ENCODE data around the gene MTMR11. TPM values are rescaled to one million over a fixed set of nuclear protein-coding genes. Genes with fewer than 3 reads are reported as not detected.

MTMR11 gene
- total and polyA plus RNA-seq, 10 of the 15 experiments (the other 5 are each of a cell fraction or from before 2014, with no cell fraction given): 0.35 to 1.1 (median 0.73) TPM

DNA sequence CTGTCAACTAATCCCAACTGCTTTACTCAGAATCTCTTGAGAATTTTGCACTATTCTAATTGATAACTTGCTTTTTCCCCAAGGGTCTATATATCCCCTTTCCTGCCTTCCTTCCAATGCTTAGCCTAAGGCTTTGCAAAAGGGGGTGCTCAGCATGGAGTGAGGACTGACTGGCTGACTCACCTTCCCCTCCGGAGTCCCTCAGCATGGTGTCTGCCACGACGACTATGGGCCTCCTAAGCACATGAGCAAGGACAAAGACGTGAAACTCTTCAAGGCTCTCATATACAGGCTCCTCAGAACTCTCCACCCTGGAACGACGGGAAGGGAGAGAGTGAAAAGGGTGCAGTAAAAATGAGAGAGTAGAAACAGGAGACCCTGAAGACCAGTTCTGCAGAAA, 13.2 kb upstream of the MTMR11 start:
- H3K4me3 ChIP-seq: no peak overlapping the region
- ATAC-seq: no peak
- no peaks in the 10 kb centered on the region for H3K79me2 ChIP-seq (ENCODE audit: control insufficient read depth, insufficient read depth, low read length)
- TF ChIP-seq NR2F1 (conservative IDR thresholded peaks at IDR 0.05): no peak
- no peak for TF ChIP-seq RBBP5 (conservative IDR thresholded peaks at IDR 0.05)
- no peak for TF ChIP-seq TCF7 (IDR thresholded peaks at IDR 0.05; ENCODE audit: borderline replicate concordance)
- no peak for TF ChIP-seq EZH2 (IDR thresholded peaks at IDR 0.05; ENCODE audit: borderline replicate concordance, control insufficient read depth, low read depth, low read length)
- TF ChIP-seq MYB (IDR thresholded peaks at IDR 0.05; ENCODE audit: borderline replicate concordance, low read depth, low read length): no peak
- TF ChIP-seq MYC (IDR thresholded peaks at IDR 0.05; ENCODE audit: insufficient read depth, insufficient read length, insufficient replicate concordance, low read length, severe bottlenecking): no peak
- TF ChIP-seq, protein P1, sequence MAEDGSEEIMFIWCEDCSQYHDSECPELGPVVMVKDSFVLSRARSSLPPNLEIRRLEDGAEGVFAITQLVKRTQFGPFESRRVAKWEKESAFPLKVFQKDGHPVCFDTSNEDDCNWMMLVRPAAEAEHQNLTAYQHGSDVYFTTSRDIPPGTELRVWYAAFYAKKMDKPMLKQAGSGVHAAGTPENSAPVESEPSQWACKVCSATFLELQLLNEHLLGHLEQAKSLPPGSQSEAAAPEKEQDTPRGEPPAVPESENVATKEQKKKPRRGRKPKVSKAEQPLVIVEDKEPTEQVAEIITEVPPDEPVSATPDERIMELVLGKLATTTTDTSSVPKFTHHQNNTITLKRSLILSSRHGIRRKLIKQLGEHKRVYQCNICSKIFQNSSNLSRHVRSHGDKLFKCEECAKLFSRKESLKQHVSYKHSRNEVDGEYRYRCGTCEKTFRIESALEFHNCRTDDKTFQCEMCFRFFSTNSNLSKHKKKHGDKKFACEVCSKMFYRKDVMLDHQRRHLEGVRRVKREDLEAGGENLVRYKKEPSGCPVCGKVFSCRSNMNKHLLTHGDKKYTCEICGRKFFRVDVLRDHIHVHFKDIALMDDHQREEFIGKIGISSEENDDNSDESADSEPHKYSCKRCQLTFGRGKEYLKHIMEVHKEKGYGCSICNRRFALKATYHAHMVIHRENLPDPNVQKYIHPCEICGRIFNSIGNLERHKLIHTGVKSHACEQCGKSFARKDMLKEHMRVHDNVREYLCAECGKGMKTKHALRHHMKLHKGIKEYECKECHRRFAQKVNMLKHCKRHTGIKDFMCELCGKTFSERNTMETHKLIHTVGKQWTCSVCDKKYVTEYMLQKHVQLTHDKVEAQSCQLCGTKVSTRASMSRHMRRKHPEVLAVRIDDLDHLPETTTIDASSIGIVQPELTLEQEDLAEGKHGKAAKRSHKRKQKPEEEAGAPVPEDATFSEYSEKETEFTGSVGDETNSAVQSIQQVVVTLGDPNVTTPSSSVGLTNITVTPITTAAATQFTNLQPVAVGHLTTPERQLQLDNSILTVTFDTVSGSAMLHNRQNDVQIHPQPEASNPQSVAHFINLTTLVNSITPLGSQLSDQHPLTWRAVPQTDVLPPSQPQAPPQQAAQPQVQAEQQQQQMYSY (CRISPR knock-in tag; IDR thresholded peaks at IDR 0.05): no peak
- TF ChIP-seq, protein P2, sequence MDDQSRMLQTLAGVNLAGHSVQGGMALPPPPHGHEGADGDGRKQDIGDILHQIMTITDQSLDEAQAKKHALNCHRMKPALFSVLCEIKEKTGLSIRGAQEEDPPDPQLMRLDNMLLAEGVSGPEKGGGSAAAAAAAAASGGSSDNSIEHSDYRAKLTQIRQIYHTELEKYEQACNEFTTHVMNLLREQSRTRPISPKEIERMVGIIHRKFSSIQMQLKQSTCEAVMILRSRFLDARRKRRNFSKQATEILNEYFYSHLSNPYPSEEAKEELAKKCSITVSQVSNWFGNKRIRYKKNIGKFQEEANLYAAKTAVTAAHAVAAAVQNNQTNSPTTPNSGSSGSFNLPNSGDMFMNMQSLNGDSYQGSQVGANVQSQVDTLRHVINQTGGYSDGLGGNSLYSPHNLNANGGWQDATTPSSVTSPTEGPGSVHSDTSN (IDR thresholded peaks at IDR 0.05; ENCODE audit: insufficient replicate concordance, low read depth, low read length): no peak
- TF ChIP-seq NRF1 (conservative IDR thresholded peaks at IDR 0.05; ENCODE audit: low read depth, low read length): no peak
- no peak for TF ChIP-seq YBX1 (IDR thresholded peaks at IDR 0.05)
- no peak overlapping the region for H3K27ac ChIP-seq (ENCODE audit: control insufficient read depth, insufficient read depth)
- WGBS (ENCODE audit: insufficient coverage, insufficient replicate concordance, low lambda C conversion rate, missing lambda C conversion rate): 96% methylated on average over 6 of the region's 6 CpGs
- no peak for DNase-seq (ENCODE audit: low read depth, low spot score)
- H3K4me2 ChIP-seq (ENCODE audit: control insufficient read depth, insufficient read depth): no peak overlapping the region
- H3K9ac ChIP-seq (ENCODE audit: control insufficient read depth, insufficient read depth, low read length): no peak overlapping the region
- H3K36me3 ChIP-seq (ENCODE audit: control insufficient read depth in 2 of 2, insufficient read depth in 2 of 2, low read length in 1 of 2): peaks cover 3 to 16% of the 10 kb centered on the region in 2 experiments
- intact Hi-C loops (cut with micrococcal nuclease; ENCODE audit: unreplicated experiment): no loop called here
- no TSS peak for BruUV-seq (replicated peaks)
- no peaks in the 10 kb centered on the region for H4K20me1 ChIP-seq (ENCODE audit: control insufficient read depth, insufficient read depth)
- RAD21 ChIA-PET (ENCODE audit: unreplicated experiment): no interaction called here
- H2AFZ ChIP-seq (ENCODE audit: control insufficient read depth, low read depth, low read length): no peak overlapping the region
- POLR2A ChIA-PET: no interaction called here
- no peaks in the 10 kb centered on the region for H3K9me3 ChIP-seq (replicated peaks; ENCODE audit: control insufficient read depth, insufficient read depth, low read length)
- SMC1A ChIA-PET (ENCODE audit: uncharacterized antibody, unreplicated experiment): no interaction called here
- CTCF ChIA-PET: interaction anchor here (1.1 kb wide), 1 partner anchor 12 kb away, joined by 4 read pairs; no protein-coding TSS in a partner anchor
- H3K27me3 ChIP-seq (replicated peaks in 1 of 2; ENCODE audit: control insufficient read depth in 2 of 2, insufficient read depth in 2 of 2, low read length in 1 of 2): no peaks in the 10 kb centered on the region
- H3K4me1 ChIP-seq (ENCODE audit: control insufficient read depth, insufficient read depth, low read length): no peaks in the 10 kb centered on the region
- in situ Hi-C loops (cut with MboI): no loop called here
- FAIRE-seq: no peak

Measured in GM12878 (cell line).